Type B pancreatic cell (in vitro differentiated cells): ENCODE results near the gene PITPNB. TPM values are rescaled to one million over a fixed set of nuclear protein-coding genes. Genes with fewer than 3 reads are reported as not detected.

Experiments
- DNase-seq: peaks from one replicate; pipeline ENCODE4 v3.0.0; 2021; ENCODE audit warnings: mixed read lengths; ENCODE audit not compliant: unreplicated experiment; ENCODE audit errors: extremely low spot score
- H3K27ac Mint-ChIP-seq: 2 replicates; pipeline ENCODE4 v1.8.0; 2021; ENCODE audit warnings: mild to moderate bottlenecking, mixed read lengths
- H3K27me3 Mint-ChIP-seq: 2 replicates; pipeline ENCODE4 v1.8.0; 2021; ENCODE audit warnings: mixed read lengths
- H3K36me3 Mint-ChIP-seq: 2 replicates; pipeline ENCODE4 v1.8.0; 2021; ENCODE audit warnings: mixed read lengths
- H3K4me1 Mint-ChIP-seq: one replicate; pipeline ENCODE4 v1.8.0; 2021; ENCODE audit warnings: mixed read lengths; ENCODE audit not compliant: unreplicated experiment
- H3K4me3 Mint-ChIP-seq: 2 replicates; pipeline ENCODE4 v1.8.0; 2021; ENCODE audit warnings: mild to moderate bottlenecking, mixed read lengths
- H3K9me3 Mint-ChIP-seq: 2 replicates; pipeline ENCODE4 v1.8.0; 2021; ENCODE audit warnings: mixed read lengths
- CTCF ChIP-seq: fragments of 200-600 bp; sonication (generic); conservative IDR thresholded peaks from 2 replicates; pipeline ENCODE4 v1.5.0; 2021; ENCODE audit warnings: antibody characterized with exemption, mild to moderate bottlenecking
- total RNA-seq: library from RNA; stranded (reverse); gene quantifications from 2 replicates; pipeline ENCODE4 v1.2.1, GENCODE V29; 2021; ENCODE audit warnings: low replicate concordance

The PITPNB gene
- total RNA-seq, 1 donor from 2014 or later = 73.2 TPM

GRCh38 chr22:27825174-27825573 lies 93.9 kb downstream of the PITPNB start:
- Mint-ChIP-seq H3K27me3 (peaks cover 5% of the 10 kb centered on the region), H3K4me3 (no peak overlapping the region), H3K36me3 (no peaks in the 10 kb centered on the region), H3K4me1 (peaks cover 5% of the 10 kb centered on the region), H3K9me3 (no peaks in the 10 kb centered on the region), H3K27ac (no peak overlapping the region)
- TF ChIP-seq CTCF = peak; percentile 63
- DNase-seq = no peak

- Mint-ChIP-seq H3K9me3 (no peaks in the 10 kb centered on the region), H3K36me3 (no peaks in the 10 kb centered on the region), H3K27me3 (peaks cover 5% of the 10 kb centered on the region), H3K4me1 (peaks cover 5% of the 10 kb centered on the region), H3K4me3 (no peak overlapping the region), H3K27ac (no peak overlapping the region)
- no peak for DNase-seq
- TF ChIP-seq CTCF = no peak
Measured at GRCh38 chr22:27823221-27823620, 95.8 kb downstream of the PITPNB start.

- H3K36me3 Mint-ChIP-seq = no peaks in the 10 kb centered on the region
- no peak overlapping the region for H3K4me3 Mint-ChIP-seq
- H3K9me3 Mint-ChIP-seq = no peaks in the 10 kb centered on the region
- no peak for DNase-seq
- peaks cover 5% of the 10 kb centered on the region for H3K4me1 Mint-ChIP-seq
- H3K27ac Mint-ChIP-seq = peak overlapping the region; percentile 50
- peaks cover 10% of the 10 kb centered on the region for H3K27me3 Mint-ChIP-seq
- no peak for TF ChIP-seq CTCF
Measured at GRCh38 chr22:27820896-27821866, 97.9 kb downstream of the PITPNB start.

GRCh38 chr22:27816552-27816951 lies 102.5 kb downstream of the PITPNB start:
- DNase-seq = no peak
- TF ChIP-seq CTCF = no peak

GRCh38 chr22:27815826-27816530 lies 103.1 kb downstream of the PITPNB start:
- Mint-ChIP-seq H3K9me3 (no peaks in the 10 kb centered on the region), H3K27me3 (peaks cover 16% of the 10 kb centered on the region), H3K27ac (no peak overlapping the region), H3K4me1 (peaks cover 9% of the 10 kb centered on the region), H3K4me3 (no peak overlapping the region), H3K36me3 (no peaks in the 10 kb centered on the region)
- DNase-seq = no peak
- TF ChIP-seq CTCF = no peak

More at GRCh38 chr22:27816552-27816951, 102.5 kb downstream of the PITPNB start:
- Mint-ChIP-seq H3K27me3 (peaks cover 12% of the 10 kb centered on the region), H3K9me3 (no peaks in the 10 kb centered on the region), H3K4me3 (no peak overlapping the region), H3K27ac (no peak overlapping the region), H3K36me3 (no peaks in the 10 kb centered on the region), H3K4me1 (peaks cover 7% of the 10 kb centered on the region)
